Activated CD4-positive, CD25-positive, alpha-beta regulatory T cell treated with anti-CD3 and anti-CD28 coated beads, Interleukin-2, amount 50 U/mL, for 16 hours (primary cell): ENCODE data around the gene RNGTT.

Source experiments
- DNase-seq: peaks from one replicate; pipeline ENCODE4 v3.0.0-alpha.2; 2020; ENCODE audit warnings: low read depth, low spot score

Gene RNGTT

GRCh38 chr6:88599571-88599970, 363.8 kb downstream of the RNGTT start:
- DNase-seq, result no peak

GRCh38 chr6:88596801-88597200, 366.6 kb downstream of the RNGTT start:
- DNase-seq, result no peak

- no peak for DNase-seq
Observed at GRCh38 chr6:88588938-88589337, 374.5 kb downstream of the RNGTT start.

GRCh38 chr6:88587150-88587520, 376.3 kb downstream of the RNGTT start:
- no peak for DNase-seq

GRCh38 chr6:88586371-88587149, 376.9 kb downstream of the RNGTT start:
- DNase-seq, result no peak

- DNase-seq, result no peak
Observed at GRCh38 chr6:88585276-88585692, 378.1 kb downstream of the RNGTT start.

GRCh38 chr6:88584581-88585275, 378.7 kb downstream of the RNGTT start:
- DNase-seq, result no peak

- no peak for DNase-seq
Observed at GRCh38 chr6:88577461-88577860, 386.0 kb downstream of the RNGTT start.

- DNase-seq, result no peak
Observed at GRCh38 chr6:88575536-88575935, 387.9 kb downstream of the RNGTT start.

- no peak for DNase-seq
Observed at GRCh38 chr6:88574651-88575050, 388.8 kb downstream of the RNGTT start.

- DNase-seq, result no peak
Observed at GRCh38 chr6:88574031-88574430, 389.4 kb downstream of the RNGTT start.

GRCh38 chr6:88573561-88573960, 389.9 kb downstream of the RNGTT start:
- no peak for DNase-seq

GRCh38 chr6:88572449-88573139, 390.8 kb downstream of the RNGTT start:
- DNase-seq, result no peak

- no peak for DNase-seq
Observed at GRCh38 chr6:88569959-88570358, 393.5 kb downstream of the RNGTT start.

- no peak for DNase-seq
Observed at GRCh38 chr6:88567696-88568095, 395.7 kb downstream of the RNGTT start.

- no peak for DNase-seq
Observed at GRCh38 chr6:88566746-88567534, 396.5 kb downstream of the RNGTT start.

GRCh38 chr6:88565836-88566235, 397.6 kb downstream of the RNGTT start:
- DNase-seq, result no peak

- DNase-seq, result no peak
Observed at GRCh38 chr6:88565409-88565811, 398.0 kb downstream of the RNGTT start.

- no peak for DNase-seq
Observed at GRCh38 chr6:88563277-88563625, 400.2 kb downstream of the RNGTT start.

GRCh38 chr6:88562353-88563276, 400.8 kb downstream of the RNGTT start:
- DNase-seq, result no peak

GRCh38 chr6:88561954-88562315, 401.5 kb downstream of the RNGTT start:
- no peak for DNase-seq
